Epithelial cell of proximal tubule (primary cell): ENCODE data around the gene NOM1. TPM values are rescaled to one million over a fixed set of nuclear protein-coding genes. Genes with fewer than 3 reads are reported as not detected.

Experiments
- DNase-seq: peaks from one replicate; pipeline ENCODE4 v3.0.0-alpha.2; 2011; ENCODE audit warnings: low read depth
- H3K4me3 ChIP-seq: 2 replicates; pipeline ENCODE4 v1.5.1; 2011; ENCODE audit warnings: low read depth, mild to moderate bottlenecking, low read length
- CTCF ChIP-seq: conservative IDR thresholded peaks from 2 replicates; pipeline ENCODE4 v1.5.1; 2012; ENCODE audit warnings: low read depth, mild to moderate bottlenecking, low read length
- total RNA-seq: library from RNA; depleted of rRNA; stranded (reverse); fragments of >200 nt; gene quantifications from 2 replicates; pipeline ENCODE4 v1.2.3, GENCODE V29; 2015

NOM1 gene
- total RNA-seq, 1 donor from 2014 or later: 8.9 TPM

DNA sequence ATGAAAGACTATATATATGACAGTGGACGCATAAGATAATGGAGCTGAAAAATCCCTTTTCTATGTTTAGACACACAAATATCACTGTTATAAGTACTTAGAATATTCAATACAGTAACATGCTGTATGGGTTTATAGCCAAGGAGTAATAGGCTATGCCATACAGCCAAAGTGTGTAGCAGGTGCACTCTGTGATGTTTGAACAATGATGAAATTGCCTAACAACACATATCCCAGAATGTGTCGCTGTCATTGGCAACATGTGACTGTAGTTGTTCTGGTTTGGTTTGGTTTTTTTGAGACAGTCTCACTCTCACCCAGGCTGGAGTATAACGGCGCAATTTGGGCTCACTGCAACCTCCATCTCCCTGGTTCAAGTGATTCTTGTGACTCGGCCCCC is 26.1 kb downstream of the NOM1 start:
- no peak overlapping the region for H3K4me3 ChIP-seq
- DNase-seq: no peak
- TF ChIP-seq CTCF: no peak

- TF ChIP-seq CTCF: no peak
- DNase-seq: no peak
- H3K4me3 ChIP-seq: no peak overlapping the region
Measured at GRCh38 chr7:156979007-156979606, 29.6 kb downstream of the NOM1 start.

GRCh38 chr7:156979711-156980110 is 30.2 kb downstream of the NOM1 start:
- H3K4me3 ChIP-seq: no peak overlapping the region
- TF ChIP-seq CTCF: no peak
- no peak for DNase-seq

- no peak for DNase-seq
- no peak for TF ChIP-seq CTCF
- H3K4me3 ChIP-seq: no peak overlapping the region
Measured at GRCh38 chr7:156984174-156984891, 34.8 kb downstream of the NOM1 start.

DNA sequence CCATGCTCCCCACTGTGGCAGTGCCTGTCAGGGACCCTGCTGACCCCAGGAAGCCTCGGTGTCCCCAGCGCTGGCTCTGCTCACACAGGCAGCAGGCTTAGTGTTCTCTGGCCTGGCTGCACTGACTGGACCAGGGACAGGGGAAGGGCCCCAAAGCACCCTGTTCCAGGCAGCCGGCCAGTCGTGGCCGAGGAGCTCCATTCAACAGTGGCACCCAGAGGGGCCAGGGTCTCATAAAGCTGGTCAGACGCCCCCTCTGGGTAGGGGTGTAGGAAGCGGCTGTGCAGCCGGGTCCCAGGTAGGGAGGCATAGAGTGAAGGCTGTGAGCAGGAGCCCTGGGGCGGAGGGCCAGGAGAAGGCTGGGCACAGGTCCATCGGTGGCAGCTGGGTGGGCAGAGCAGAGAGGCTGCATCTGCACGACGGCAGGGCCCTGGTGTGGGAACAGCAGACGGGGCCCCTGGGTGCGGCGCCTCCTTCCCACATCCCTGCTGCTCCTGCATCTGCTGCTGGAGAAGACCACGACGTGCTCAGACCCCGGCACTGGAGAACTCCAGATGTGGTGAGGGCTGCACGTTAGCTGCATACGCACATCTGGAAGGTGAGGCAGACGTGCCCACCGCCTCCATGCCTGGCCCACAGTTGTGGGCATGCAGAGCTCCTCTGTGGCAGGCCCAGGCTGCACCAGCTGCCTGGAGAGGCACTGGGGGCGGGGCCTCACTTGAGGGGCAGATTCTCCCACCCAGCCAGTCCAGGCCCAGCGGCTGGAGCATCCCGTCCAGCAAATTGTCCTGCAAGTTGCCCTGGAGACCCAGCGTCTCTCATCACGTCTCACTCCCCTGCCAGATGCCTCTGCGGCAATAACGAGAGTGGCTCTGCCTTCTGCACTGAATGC is 35.8 kb downstream of the NOM1 start:
- no peak for DNase-seq
- TF ChIP-seq CTCF: no peak
- no peak overlapping the region for H3K4me3 ChIP-seq

- no peak overlapping the region for H3K4me3 ChIP-seq
- TF ChIP-seq CTCF: no peak
- DNase-seq: no peak
Measured at GRCh38 chr7:156986378-156986777, 36.9 kb downstream of the NOM1 start.
